ENCODE results near the gene HAND2. TPM values are rescaled to one million over a fixed set of nuclear protein-coding genes. Genes with fewer than 3 reads are reported as not detected.

Gene HAND2
- total and polyA plus RNA-seq, 10 donors = 0.80 to 6.3 (median 1.8) TPM

GRCh38 chr4:173490817-173491528 lies 39.1 kb downstream of the HAND2 start:
- H3K4me1 ChIP-seq = peaks cover 0 to 40% (median 19%) of the 10 kb centered on the region in 6 donors
- H3K27ac ChIP-seq = peak overlapping the region in 2 of 8 donors; percentile 22 to 57
- H3K27me3 ChIP-seq (replicated peaks in 1 of 7) = peaks cover 0 to 35% (median 7%) of the 10 kb centered on the region in 7 donors
- DNase-seq = no peak
- WGBS, 5 donors = 33 to 43% (median 34%) methylated on average over 4 of the region's 4 CpGs
- H3K9me3 ChIP-seq = no peaks in the 10 kb centered on the region
- TF ChIP-seq POLR2A (IDR thresholded peaks at IDR 0.05) (no peak), CTCF (IDR thresholded peaks at IDR 0.05 in 8 of 11, conservative IDR thresholded peaks at IDR 0.05 in 3 of 11) (peak in 1 of 11 experiments; percentile 5)
- intact Hi-C loops (cut with DNase I; ENCODE audit: low total_unique reads) = loop anchor here (10.0 kb wide), 1 partner anchor 66 kb away; no protein-coding TSS in a partner anchor
- H3K4me3 ChIP-seq = no peak overlapping the region
- H3K36me3 ChIP-seq = no peaks in the 10 kb centered on the region

DNA sequence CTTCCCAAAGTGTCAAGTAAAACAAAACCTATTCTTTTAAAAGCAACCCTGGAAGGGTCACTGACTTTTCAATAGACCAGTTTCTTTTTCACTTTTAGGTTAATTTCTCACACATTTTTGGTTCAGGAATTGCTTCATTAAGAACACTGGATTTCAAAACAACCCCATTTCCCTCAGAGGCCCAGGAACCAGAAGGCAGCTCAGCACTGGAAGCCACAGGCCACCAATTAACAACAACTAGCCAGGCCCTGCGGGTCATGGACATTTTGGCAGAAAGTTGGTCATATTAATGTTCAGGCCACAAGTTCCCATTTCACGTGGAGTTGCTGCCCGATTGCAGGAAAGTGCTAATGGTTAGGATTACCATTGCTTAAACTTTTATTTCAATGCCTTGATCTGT lies 39.8 kb downstream of the HAND2 start:
- TF ChIP-seq POLR2AphosphoS5 (IDR thresholded peaks at IDR 0.05) (no peak), CTCF (IDR thresholded peaks at IDR 0.05 in 8 of 11, conservative IDR thresholded peaks at IDR 0.05 in 3 of 11) (no peak)
- Histone ChIP-seq H3K27ac (peak overlapping the region in 1 of 8 donors; percentile 57), H3K36me3 (no peaks in the 10 kb centered on the region), H3K9me3 (no peaks in the 10 kb centered on the region), H3K4me1 (peaks cover 0 to 40% (median 19%) of the 10 kb centered on the region in 6 donors), H3K4me3 (no peak overlapping the region), H3K27me3 (replicated peaks in 1 of 7) (peaks cover 0 to 29% (median 7%) of the 10 kb centered on the region in 7 donors)
- intact Hi-C loops (cut with DNase I; ENCODE audit: low total_unique reads) = loop anchor here (10.0 kb wide), 1 partner anchor 65 kb away; no protein-coding TSS in a partner anchor
- DNase-seq = no peak
- WGBS, 5 donors = 34 to 54% (median 46%) methylated on average over 3 of the region's 3 CpGs

DNA sequence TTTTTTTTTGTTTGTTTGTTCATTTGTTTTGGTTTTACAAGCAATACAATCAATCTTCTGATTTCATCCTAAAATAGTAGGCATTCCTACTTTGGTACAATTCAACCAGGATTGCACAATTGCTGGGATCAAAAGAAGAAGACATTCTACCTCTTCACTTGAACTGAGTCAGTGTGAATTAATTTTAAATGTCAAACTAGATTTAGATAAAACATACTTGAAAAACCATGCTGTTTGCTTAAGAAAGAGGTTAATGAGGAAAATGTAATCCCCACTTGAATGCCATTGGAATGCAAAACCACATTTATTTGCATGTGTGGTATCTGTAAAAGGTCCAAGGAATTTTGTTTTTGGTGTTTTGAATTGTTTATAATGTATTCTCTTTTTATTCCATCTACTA lies 40.5 kb downstream of the HAND2 start:
- peaks cover 0 to 22% (median 5%) of the 10 kb centered on the region in 7 donors for H3K27me3 ChIP-seq (replicated peaks in 1 of 7)

More for the DNA sequence above, 40.5 kb downstream of the HAND2 start:
- no peak for DNase-seq
- no peak overlapping the region for H3K27ac ChIP-seq
- H3K4me1 ChIP-seq = peaks cover 0 to 38% (median 17%) of the 10 kb centered on the region in 6 donors
- H3K4me3 ChIP-seq = no peak overlapping the region
- H3K36me3 ChIP-seq = no peaks in the 10 kb centered on the region
- H3K9me3 ChIP-seq = no peaks in the 10 kb centered on the region
- TF ChIP-seq CTCF (IDR thresholded peaks at IDR 0.05 in 8 of 11, conservative IDR thresholded peaks at IDR 0.05 in 3 of 11) (no peak), POLR2A (IDR thresholded peaks at IDR 0.05) (no peak), POLR2AphosphoS5 (IDR thresholded peaks at IDR 0.05) (no peak)
- intact Hi-C loops (cut with DNase I; ENCODE audit: low total_unique reads) = no loop called here
